Ishikawa (cell line): ENCODE results near the gene RNASE2.

ENCODE experiments used
- FOXM1 ChIP-seq: IDR thresholded peaks from 2 replicates; pipeline ENCODE4 v1.6.1; 2012; ENCODE audit warnings: low read depth, borderline replicate concordance
- NFIC ChIP-seq: IDR thresholded peaks from 2 replicates; pipeline ENCODE4 v1.6.1; 2012
- RAD21 ChIP-seq: IDR thresholded peaks from 2 replicates; pipeline ENCODE4 v1.6.1; 2012; ENCODE audit warnings: low read depth

DNA sequence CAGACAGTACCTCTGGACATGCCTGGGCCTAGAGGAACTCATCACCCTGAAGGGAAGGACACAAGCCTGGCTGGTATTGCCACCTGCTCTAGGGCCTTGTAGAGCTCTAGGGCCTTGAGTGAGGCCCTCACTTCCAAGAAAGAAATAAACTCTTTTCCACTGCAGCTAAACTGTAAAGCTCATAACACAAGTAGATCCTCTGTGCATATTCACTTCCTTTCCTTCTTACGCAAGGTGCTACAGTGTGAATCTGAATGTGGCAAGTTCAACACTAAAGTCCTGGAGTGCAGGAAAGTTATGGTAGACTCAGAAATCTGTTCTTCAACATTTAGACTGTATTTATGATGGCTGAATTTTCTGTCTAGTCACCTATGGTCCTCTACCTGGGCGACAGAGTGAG lies 49.6 kb upstream of the RNASE2 start:
- TF ChIP-seq NFIC: no peak
- no peak for TF ChIP-seq FOXM1
- TF ChIP-seq RAD21: no peak
